OCI-LY1 (cell line): ENCODE measurements around the gene MRPL51.

ENCODE experiments used
- CTCF ChIP-seq: fragments of 200-600 bp; sonication (generic), shearing (Covaris generic); IDR thresholded peaks from 2 replicates; pipeline ENCODE4 v1.5.1; 2017; ENCODE audit warnings: mild to moderate bottlenecking, antibody characterized with exemption, low read length, moderate library complexity, mixed read lengths
- EZH2 ChIP-seq: fragments of 200-600 bp; sonication (generic), shearing (Covaris generic); IDR thresholded peaks from 2 replicates; pipeline ENCODE4 v1.8.0; 2017; ENCODE audit warnings: borderline replicate concordance, mixed run types, mild to moderate bottlenecking, antibody characterized with exemption, low read length, moderate library complexity, mixed read lengths

- TF ChIP-seq CTCF (no peak), EZH2 (no peak)
These were observed 31.6 kb upstream of the MRPL51 start for GRCh38 chr12:6524648-6525047.
